ENCODE measurements around the gene UBFD1.
"Not testable (repeated sequence)": the region's sequence is repeated elsewhere in the genome, so short reads cannot be mapped to it uniquely, and the experiment has no call there.

Gene UBFD1

DNA sequence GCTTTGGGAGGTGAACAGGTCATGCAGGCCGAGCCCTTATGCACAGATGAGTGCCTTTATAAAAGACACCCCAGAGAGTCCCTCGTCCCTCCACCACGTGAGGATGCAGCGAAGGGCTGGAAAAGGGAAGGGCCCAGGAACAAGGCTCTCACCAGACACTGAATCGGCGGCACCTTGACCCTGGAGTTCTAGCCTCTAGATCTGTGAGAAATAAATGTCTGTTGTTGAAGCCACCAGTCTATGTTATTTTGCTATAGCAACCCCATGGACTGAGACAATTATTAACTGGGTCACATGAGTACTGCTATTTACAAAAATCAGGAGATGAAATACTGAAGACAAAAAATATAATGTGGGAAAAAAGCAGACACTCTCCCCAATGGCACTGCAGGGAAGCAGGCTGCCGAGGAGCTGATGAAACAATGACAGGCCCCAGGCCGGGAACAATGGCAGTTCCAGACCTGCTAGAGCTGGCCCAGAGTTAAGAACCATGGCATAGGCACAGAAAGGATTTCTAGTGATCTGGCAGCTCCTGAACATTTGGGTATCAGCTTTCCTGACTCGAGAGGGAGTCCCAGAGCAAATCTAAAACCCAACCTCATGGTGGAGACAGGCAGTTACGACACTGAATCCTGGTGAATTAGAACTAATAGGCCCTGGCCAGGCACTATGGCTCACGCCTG lies 29.4 kb upstream of the UBFD1 start:
- DNase-seq = no peak

DNA sequence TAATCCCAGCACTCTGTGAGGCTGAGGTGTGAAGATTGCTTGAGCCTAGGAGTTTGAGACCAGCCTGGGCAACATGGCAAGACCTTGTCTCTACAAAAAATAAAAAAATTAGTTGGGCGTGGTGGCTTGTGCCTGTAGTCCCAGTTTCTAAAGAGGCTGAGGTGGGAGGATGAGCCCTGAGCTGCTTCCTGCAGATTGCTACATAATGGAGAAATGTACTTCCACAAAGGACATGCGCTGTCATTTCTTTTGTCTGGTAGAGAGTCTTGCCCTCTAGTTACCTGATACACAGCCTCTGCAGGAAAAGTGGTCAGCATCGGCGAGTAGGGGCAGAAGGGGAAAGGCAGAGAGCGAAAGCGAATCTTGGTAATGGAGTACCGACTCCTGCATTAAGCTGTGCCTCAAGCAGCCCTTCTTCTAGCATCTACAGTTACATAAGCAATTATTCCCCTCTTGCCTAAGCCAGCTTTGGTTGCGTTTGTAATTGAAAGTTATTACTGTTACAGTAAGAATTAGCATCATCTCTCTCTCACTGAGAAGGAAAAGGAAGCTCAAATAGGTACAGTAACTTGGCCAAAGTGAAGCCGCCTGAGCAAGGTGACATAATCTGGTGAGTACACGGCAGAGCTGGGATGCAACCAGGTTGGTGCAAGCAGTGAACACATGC lies 28.8 kb upstream of the UBFD1 start:
- DNase-seq = no peak

DNA sequence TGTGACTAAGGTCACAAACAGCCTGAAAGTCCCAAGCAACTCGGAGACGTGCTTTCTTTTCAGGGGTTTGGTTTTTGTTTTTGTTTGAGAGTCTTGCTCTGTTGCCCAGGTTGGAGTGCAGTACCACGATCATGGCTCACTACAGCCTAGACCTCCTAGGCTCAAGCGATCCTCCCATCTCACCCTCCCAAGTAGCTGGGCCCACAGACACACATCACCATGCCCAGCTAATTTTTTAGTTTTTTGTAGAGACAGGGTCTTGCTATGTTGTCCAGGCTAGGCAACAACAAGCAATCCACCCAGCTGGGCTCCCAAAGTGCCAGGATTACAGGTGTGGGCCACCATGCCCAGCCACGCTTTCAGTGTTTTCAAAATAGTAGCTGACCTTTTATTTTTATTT lies 27.5 kb upstream of the UBFD1 start:
- DNase-seq = no peak

DNA sequence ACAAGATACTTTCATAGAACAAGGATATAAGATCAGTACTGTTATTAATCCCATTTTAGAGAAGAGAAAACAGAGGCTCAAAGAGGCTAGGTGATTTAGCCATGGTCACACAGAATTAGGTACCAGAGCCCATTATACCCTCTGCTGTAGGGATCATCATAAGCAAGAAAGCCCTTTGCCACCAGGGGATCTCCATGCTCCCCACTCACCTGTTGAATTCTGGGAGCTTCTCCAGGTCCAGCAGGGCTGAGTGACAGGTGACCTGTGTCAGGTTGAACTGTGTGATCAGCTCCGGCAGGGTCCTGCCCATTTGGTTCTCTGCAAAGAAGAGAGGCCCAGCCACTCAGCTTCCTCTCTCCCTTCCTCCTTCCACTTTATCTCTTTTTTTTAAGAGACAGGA lies 25.1 kb upstream of the UBFD1 start:
- DNase-seq = no peak

DNA sequence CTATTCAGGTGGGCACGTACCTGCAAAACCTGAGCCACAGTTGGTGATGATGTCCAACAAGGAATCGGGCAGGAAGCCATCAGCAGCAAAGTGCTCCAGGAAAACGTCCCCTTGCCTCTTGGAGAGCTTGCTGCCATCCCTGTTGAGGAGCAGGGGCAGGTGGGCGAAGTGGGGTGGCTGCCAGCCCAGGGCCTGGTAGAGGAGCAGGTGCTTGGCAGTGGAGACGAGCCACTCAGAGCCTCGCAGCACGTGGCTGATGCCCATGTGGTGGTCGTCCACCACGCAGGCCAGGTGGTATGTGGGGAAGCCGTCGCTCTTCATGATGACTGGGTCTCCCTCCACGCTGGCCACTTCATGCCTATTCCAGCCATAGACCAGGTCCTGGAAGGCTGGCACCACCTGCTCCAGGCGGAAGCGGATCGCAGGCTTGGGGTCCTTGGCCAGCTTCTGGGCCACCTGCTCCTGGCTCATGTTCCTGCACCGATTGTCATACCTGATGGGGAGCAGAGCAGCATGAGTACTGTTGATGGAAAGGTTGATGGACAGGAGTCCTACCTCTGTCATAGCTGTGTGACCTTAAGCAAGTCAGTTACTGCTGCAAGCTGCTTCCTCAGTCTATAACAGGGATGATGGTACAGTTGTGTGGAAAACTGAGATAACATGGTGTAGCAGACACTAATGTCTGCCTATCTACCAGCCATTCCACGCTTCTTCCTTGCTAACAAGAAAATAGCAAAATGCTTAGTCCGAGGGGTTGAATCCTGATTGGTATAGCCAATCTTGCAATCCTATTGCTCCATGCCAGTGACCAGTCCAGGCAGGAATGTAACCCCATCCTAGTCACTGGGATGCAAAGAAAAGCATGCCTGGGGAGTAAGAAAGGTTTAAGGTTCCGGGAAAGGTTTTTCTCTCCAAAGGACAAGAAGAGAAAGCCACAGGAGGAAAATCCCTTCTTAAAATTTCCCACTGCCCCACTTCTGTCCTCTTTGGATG lies 22.4 kb upstream of the UBFD1 start:
- no peak for DNase-seq

DNA sequence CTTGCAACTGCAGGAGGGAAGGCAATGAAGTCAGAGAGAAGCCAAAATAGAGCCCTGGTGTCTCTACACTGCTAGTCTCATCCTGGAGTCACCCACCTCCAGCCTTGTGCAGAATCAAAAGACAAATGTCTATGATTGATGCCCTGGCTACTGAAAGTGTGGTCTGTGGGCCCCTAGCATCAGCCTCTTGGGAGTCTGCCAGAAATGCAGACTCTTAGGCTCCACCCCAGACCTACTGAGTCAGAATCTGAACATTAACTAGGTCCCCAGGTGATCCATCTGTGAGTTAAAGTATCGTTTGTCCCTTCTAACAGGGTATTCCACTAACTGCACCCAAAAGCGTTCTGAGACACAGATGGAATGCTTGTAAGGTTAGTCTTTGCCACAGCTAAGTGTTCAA lies 21.6 kb upstream of the UBFD1 start:
- DNase-seq = peak; percentile 8

DNA sequence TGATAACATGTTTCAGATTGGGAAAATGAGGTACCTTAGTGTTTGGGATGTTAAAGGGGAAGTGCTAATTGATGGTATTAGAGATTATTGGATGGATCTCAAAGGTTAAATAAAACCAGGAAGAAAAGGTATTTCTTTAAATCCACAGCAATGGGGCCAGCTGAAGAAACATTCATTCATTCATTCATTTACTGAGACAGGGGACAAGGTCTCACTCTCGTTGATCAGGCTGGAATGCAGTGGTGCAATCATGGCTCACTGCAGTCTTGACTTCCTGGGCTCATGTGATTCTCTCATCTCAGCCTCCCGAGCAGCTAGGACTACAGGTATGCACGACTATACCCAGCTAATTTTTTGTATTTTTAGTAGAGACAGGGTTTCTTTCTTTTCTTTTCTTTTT lies 20.1 kb upstream of the UBFD1 start:
- no peak for DNase-seq

DNA sequence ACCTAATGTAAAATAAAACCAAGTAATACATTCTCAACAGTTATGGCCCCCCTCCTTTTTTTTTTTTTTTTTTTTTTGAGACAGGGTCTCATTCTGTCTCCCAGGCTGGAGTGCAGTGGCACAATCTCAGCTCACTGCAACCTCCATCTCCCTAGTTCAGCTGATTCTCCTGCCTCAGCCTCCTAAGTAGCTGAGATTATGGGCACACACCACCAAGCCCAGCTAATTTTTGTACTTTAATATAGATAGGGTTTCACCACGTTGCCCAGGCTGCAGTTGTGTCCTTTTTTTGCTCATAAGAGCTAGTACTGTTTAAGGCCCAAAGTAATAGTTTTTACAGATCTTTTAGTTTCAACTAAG lies 18.6 kb upstream of the UBFD1 start:
- DNase-seq = no peak

DNA sequence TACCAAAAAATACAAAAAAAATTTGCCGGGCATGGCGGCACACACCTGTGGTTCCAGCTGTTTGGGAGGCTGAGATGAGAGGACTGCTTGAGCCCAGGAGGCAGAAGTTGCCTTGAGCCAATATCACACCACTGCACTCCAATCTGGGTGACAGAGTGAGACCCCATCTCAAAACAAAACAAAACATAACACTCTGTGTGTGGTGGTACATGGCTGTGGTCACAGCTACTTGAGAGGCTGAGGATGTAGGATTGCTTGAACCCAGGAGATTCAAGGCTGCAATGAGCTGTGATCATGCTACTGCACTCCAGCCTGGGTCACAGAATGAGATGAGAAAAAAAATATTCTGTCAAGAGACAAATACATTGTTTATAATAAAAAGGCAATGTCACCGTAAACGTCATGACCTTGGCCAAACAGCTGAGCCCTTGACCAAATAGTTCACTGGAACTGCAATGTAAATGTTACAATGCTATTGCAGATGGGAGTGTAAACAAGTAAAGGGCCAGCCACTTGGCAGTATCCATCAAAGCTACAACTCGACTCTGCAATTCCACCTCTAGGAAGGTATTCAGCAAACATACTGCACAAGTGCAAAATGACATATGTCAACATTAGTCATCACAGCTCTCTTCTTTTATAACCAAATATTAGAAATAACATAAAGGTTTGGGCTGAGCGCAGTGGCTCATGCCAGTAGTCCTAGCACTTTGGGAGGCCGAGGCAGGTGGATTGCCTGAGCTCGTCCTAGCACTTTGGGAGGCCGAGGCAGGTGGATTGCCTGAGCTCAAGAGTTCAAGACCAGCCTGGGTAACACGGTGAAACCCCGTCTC lies 17.3 kb upstream of the UBFD1 start:
- DNase-seq = no peak

DNA sequence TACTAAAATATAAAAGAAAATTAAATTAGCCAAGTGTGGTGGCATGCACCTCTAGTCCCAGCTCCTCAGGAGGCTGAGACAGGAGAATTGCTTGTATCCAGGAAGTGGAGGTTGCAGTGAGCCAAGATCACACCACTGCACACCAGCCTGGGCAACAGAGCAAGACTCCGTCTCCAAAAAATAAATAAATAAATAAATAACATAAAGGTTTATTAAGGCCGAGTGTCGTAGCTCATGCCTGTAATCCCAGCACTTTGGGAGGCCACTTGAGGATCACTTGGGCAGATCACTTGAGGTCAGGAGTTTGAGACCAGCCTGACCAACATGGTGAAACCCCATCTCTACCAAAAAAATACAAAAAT lies 16.7 kb upstream of the UBFD1 start:
- not testable (repeated sequence) for DNase-seq

DNA sequence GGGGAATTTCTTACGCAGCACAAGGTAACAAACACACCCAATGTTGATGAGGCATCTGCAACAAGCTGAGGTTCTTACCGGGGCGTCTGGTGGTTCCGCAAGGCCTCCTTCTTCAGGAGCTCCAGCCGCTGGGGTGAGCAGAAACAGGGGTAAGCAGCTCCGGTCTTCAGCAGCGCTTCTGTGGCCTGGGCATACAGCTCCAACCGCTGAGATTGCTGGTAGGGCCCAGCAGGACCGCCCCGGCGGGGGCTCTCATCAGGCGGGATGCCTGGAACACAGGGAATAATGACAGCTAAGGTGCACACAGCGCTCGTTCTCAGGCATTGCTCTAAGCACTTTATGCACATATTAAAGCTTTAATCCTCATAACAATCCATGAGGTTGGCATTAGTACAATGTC lies 13.1 kb upstream of the UBFD1 start:
- no peak for DNase-seq

DNA sequence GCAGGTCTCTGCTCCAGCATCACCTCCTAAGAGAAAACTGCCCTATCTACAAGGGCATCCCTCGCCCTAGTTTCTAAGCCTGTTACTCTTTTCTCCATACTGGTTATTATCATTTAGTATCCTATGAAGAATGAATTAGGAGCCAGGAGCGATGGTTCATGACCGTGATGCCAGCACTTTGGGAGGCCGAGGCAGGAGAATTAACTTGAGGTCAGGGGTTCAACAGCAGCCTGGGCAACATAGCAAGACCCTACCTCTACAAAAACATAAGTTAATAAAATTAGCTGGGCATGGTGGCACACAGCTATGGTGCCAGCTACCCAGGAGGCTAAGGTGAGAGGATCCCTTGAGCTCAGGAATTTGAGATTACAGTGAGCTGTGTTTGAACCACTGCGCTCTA lies 7.6 kb upstream of the UBFD1 start:
- no peak for DNase-seq

DNA sequence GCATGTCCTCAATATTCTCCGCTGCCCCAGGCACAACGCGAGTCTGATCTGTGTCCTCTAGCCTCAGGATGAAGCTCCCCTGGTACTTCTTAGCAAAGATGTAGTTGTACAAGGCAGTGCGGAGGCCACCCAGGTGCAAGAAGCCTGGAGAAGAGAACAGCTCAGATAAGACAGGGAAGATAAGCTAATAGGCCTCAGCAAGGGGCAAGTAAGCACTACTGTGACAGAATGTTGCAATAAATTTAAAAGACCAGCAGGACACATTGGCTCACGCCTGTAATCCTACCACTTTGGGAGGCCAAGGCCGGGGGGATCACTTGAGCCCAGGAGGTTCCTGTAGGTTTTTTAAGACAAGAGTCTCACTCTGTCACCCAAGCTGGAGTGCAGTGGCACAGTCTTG lies 5.4 kb upstream of the UBFD1 start:
- no peak for DNase-seq

DNA sequence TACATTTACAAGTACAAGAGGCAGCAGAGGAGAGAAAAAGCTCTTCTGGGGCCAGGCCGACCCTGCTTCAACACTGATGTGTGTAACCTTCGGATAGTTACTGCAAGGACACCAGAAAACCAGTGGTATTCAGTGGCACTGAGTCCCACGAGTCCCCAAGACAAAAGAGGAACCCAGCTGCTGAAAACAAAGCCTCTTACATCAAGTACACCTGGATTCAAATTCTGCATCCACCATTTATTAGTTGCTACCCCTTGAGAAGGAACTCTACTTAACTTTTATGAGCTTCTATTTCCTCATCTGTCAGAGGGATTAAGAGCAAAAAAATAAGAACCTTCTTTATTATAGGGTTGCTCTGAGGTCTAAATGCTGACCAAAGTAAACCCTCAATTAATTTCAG lies 3.0 kb upstream of the UBFD1 start:
- no peak for DNase-seq

DNA sequence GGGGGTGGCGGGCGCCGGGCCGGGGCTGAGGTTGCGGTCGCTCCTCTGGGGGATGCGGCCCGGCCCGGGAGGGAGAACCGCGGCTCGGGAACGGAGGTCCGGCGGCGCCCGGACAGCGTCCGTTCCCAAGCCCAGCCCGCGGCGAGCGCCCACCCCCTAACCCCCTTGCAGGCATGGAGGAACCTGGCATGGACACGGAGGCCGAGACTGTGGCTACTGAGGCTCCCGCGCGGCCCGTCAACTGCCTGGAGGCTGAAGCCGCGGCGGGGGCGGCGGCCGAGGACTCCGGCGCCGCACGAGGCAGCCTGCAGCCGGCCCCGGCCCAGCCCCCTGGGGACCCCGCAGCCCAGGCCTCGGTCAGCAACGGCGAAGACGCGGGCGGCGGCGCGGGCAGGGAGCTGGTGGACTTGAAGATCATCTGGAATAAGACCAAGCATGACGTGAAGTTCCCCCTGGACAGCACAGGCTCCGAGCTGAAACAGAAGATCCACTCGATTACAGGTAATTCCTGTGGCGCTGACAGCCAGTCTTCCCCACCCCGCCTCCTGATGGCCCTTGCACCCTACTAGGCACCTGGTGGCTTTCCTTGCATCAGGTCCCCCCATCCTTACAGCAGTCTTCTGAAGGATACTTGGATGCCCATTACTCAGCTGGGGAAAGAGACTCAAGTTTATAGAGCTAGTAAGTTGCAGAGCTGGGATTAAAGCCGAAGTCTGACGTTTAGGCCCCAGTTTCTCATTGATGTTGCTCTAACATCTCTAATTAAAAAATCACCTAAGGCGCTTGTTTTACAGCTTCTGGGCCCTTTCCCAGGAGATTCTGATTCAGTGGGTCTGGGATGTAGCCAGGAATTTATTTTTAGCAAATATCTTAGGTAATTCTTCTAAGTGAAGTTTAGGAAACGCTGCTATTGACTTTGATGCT lies 514 bp downstream of the UBFD1 start:
- DNase-seq = peak; percentile 8

DNA sequence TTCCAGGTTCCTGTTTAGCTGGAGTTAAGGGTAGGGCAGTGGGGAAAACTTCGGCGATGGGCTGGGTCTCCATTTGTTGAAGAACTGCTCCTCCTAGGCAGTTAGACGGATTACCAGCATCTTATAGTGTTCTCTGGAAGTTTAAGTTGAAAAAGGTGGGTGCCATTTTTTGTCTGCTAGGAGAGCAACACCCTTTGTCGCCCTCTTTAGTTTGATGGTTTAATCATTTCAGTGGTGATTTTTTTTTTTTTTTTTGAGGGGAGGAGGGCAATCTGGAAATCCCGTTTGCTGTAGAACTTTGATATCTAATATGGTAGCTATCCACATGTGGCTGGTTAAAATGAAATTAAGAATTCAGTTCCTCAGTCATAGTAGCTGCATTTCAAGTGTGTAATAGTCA lies 4.1 kb downstream of the UBFD1 start:
- no peak for DNase-seq

DNA sequence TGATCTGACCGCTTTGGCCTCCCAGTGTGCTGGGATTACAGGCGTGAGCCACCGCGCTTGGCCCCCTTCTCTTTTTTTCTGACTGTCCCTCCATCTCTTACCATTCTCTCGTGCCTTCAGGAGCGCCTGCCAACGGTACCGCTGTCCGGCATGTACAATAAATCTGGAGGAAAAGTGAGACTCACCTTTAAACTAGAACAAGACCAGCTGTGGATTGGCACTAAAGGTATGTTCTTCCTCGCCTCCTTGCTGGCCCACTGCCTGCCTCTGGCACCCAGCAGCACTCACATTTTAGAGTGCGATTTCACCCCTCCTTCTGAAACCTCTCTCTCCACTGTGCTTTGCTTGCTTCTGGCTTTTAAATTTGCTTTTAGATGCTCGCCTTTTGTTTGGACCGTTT lies 5.0 kb downstream of the UBFD1 start:
- no peak for DNase-seq

DNA sequence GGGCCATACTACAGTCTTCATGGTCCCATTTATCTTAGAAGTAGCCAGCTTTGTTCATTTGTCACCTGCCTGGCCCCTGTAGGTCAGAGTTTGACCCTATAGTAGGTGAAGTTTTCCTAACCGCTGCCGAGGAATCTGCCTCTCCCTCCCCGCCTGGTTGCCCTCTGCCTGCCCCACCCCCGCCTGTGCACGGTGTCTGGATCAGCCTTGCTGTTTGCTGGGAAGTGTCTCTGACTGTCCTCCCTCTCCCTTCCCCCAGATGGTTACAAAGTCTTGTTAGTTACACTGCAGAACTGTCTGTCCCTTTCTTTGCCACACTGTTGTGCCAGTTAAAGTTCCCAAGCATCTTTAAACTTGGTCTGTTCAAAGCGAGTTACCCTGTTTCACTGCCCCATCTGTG lies 5.7 kb downstream of the UBFD1 start:
- DNase-seq = no peak

DNA sequence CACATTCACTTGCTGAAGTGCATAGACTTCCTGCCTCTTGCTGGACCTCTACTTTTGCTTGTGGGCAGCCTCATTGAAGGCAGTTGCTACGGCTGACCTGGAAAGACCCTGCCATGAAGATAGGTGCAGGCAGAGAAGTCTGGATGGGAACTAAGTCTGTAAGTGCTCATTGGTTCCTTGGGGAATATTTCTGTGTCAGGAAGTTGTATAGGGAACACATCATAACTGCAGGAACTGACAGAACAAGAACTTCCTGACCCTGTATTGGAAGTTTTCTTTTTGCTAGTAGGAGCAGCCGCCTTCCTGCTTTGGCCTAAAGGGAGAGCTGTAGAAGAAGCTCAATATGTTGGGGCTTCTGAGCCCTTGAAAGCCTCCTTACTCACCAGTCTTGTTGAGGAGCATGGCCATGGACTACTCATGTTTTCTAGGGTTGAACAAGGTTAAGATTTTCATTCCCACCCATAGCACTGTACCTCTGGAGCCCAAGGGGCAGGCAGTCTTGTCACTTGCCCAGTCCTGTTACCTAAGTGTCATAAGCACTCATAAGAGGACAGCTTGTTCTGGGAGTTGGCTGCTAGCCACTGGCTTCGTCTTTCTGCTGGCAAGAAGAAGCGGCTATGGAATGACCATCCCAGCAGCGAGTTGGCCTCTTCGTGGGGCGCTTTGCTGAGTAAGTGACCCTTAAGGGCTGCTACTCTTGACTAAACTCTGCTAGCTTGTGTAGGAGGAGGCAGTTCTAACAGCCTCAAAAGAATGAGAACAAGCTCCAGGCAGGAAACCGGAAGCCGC lies 7.2 kb downstream of the UBFD1 start:
- DNase-seq = no peak

DNA sequence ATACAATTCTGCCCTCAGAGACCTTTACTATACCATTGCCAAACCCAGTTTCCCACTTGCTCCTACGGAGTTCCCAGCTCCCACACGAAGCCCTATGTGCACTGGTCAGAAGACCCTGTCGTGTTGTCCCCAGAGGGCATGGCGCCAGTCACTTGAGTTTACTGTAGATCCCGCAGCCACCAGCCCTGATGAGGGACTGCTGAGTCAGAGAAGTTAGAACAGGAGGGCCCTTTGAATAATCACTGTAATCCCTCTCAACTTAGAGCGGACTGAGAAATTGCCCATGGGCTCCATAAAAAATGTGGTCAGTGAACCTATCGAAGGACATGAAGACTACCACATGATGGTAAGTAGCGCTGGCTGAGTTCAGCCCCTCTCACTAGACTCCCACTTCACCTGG lies 9.2 kb downstream of the UBFD1 start:
- DNase-seq = no peak

DNA sequence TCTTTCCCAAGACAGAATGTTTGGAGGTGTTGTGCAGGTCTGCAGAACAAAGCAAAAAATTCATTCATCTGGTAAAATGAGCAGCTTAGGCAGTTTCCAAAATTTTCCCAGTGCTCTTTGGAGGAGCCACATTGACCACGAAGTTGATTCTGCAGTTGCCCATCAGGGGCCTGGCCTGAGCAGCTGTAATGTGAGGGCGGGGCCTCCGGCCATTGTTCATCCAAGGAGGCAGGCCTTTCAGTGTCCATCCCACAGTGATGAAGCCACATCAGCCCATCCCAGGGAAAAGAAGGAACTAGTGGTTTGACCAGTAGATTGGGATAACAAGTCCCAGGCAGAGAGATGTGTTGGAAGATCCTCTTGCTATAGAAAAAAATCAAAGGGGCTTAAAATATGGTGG lies 10.1 kb downstream of the UBFD1 start:
- no peak for DNase-seq
